CD4-positive, alpha-beta T cell (primary cell): ENCODE results near the gene ERCC6. TPM values are rescaled to one million over a fixed set of nuclear protein-coding genes. Genes with fewer than 3 reads are reported as not detected.

Experiments
- ATAC-seq: fragments of 200-7000 bp; cut with Tn5 transposase; one replicate; pipeline ENCODE4 v1.10.0; 2022; ENCODE audit warnings: mild to moderate bottlenecking; ENCODE audit not compliant: poor library complexity
- CTCF ChIA-PET: fragments of 350-600 bp; sonication (Branson Sonifier 250); formaldehyde crosslinking; loops from one replicate; lab custom pipeline; 2021; ENCODE audit warnings: antibody characterized with exemption, inconsistent platforms; lab: Charles Lee
- POLR2A ChIA-PET: fragments of 350-600 bp; sonication (Branson Sonifier 250); formaldehyde crosslinking; loops from one replicate; lab custom pipeline; 2021; ENCODE audit warnings: antibody characterized with exemption, inconsistent platforms; lab: Charles Lee
- DNase-seq, 14 experiments: peaks; one replicate each; pipeline ENCODE4 v3.0.0-alpha.2; 2013 to 2020; ENCODE audit warnings: mixed read lengths in 2 of 14
- H3K27ac ChIP-seq, 2 donors: one replicate each; pipeline versions ENCODE4 v1.5.1 to v1.7.0; 2013; ENCODE audit warnings: low read length in 2 of 2, low read depth in 1 of 2, mild to moderate bottlenecking in 1 of 2
- H3K27me3 ChIP-seq, 2 experiments: 1 replicate in 1 of 2; 2 replicates in 1 of 2; pipeline versions ENCODE4 v1.6.1 to v1.7.0; 2013; ENCODE audit warnings: low read length in 2 of 2, control low read depth in 1 of 2, mild to moderate bottlenecking in 1 of 2, moderate library complexity in 1 of 2; ENCODE audit not compliant: insufficient read depth in 2 of 2, control insufficient read depth in 1 of 2
- H3K36me3 ChIP-seq: one replicate; pipeline ENCODE4 v1.6.1; 2013; ENCODE audit warnings: low read length, control low read depth; ENCODE audit not compliant: insufficient read depth
- H3K4me1 ChIP-seq: one replicate; pipeline ENCODE4 v1.6.1; 2013; ENCODE audit warnings: low read length, control low read depth; ENCODE audit not compliant: insufficient read depth
- H3K4me3 ChIP-seq: one replicate; pipeline ENCODE4 v1.5.1; 2013; ENCODE audit warnings: mild to moderate bottlenecking, low read length, moderate library complexity
- H3K9me3 ChIP-seq, 2 experiments: 1 replicate in 1 of 2; 2 replicates in 1 of 2; pipeline versions ENCODE4 v1.6.1 to v1.7.0; 2013; ENCODE audit warnings: low read length in 2 of 2, mild to moderate bottlenecking in 2 of 2, control low read depth in 1 of 2, moderate library complexity in 1 of 2; ENCODE audit not compliant: control insufficient read depth in 1 of 2, insufficient read depth in 1 of 2
- H3K27ac Mint-ChIP-seq: one replicate; pipeline ENCODE4 v1.8.0; 2020; ENCODE audit warnings: mixed read lengths
- H3K27me3 Mint-ChIP-seq: one replicate; pipeline ENCODE4 v1.8.0; 2021; ENCODE audit warnings: mixed read lengths
- H3K36me3 Mint-ChIP-seq: one replicate; pipeline ENCODE4 v1.8.0; 2021; ENCODE audit warnings: low read depth, mixed read lengths
- H3K4me1 Mint-ChIP-seq: one replicate; pipeline ENCODE4 v1.8.0; 2021; ENCODE audit warnings: low read depth, mixed read lengths
- H3K4me3 Mint-ChIP-seq: one replicate; pipeline ENCODE4 v1.8.0; 2020; ENCODE audit warnings: mild to moderate bottlenecking, mixed read lengths
- H3K9me3 Mint-ChIP-seq: one replicate; pipeline ENCODE4 v1.8.0; 2020; ENCODE audit warnings: mixed read lengths
- intact Hi-C, 2 experiments: fragments of 100-400 bp; cut with DNase I in 1 of 2; cut with micrococcal nuclease in 1 of 2; formaldehyde crosslinking; loops; one replicate each; pipeline versions ENCODE4 v1.15.1 to v1.9.0; 2023 to 2025; cut with DNase I, micrococcal nuclease
- total RNA-seq, 174 experiments: library from RNA in 2 of 174; stranded (reverse) in 2 of 174; gene quantifications; one replicate each; pipeline ENCODE4 v1.2.3 and lab custom pipeline; 2021 to 2026
- TF ChIP-seq, protein P1 (sequence below): fragments of 200-600 bp; IDR thresholded peaks from one replicate; pipeline ENCODE4 v1.8.0; 2022; ENCODE audit warnings: antibody characterized with exemption, mild to moderate bottlenecking

The ERCC6 gene
- total RNA-seq, 2 experiments from 2014 or later, result 33.3 to 39.0 TPM

GRCh38 chr10:49569031-49569631 lies 30.2 kb upstream of the ERCC6 start:
- peaks cover 0 to 8% of the 10 kb centered on the region in 2 experiments for H3K27me3 ChIP-seq
- TF ChIP-seq, protein P1, sequence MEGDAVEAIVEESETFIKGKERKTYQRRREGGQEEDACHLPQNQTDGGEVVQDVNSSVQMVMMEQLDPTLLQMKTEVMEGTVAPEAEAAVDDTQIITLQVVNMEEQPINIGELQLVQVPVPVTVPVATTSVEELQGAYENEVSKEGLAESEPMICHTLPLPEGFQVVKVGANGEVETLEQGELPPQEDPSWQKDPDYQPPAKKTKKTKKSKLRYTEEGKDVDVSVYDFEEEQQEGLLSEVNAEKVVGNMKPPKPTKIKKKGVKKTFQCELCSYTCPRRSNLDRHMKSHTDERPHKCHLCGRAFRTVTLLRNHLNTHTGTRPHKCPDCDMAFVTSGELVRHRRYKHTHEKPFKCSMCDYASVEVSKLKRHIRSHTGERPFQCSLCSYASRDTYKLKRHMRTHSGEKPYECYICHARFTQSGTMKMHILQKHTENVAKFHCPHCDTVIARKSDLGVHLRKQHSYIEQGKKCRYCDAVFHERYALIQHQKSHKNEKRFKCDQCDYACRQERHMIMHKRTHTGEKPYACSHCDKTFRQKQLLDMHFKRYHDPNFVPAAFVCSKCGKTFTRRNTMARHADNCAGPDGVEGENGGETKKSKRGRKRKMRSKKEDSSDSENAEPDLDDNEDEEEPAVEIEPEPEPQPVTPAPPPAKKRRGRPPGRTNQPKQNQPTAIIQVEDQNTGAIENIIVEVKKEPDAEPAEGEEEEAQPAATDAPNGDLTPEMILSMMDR, result no peak
- CTCF ChIA-PET, result no interaction called here
- ATAC-seq, result no peak
- no peak overlapping the region for H3K4me3 Mint-ChIP-seq
- no peak overlapping the region for H3K27ac ChIP-seq
- no peaks in the 10 kb centered on the region for H3K9me3 Mint-ChIP-seq
- H3K36me3 Mint-ChIP-seq, result no peaks in the 10 kb centered on the region
- DNase-seq, result no peak
- intact Hi-C loops, result no loop called here
- no peaks in the 10 kb centered on the region for H3K4me1 Mint-ChIP-seq
- H3K36me3 ChIP-seq, result no peaks in the 10 kb centered on the region
- H3K4me3 ChIP-seq, result no peak overlapping the region
- H3K4me1 ChIP-seq, result no peaks in the 10 kb centered on the region
- POLR2A ChIA-PET, result no interaction called here
- no peak overlapping the region for H3K27ac Mint-ChIP-seq
- peaks cover 22% of the 10 kb centered on the region for H3K27me3 Mint-ChIP-seq
- no peaks in the 10 kb centered on the region for H3K9me3 ChIP-seq

- TF ChIP-seq, protein P1, result no peak
- H3K4me3 ChIP-seq, result no peak overlapping the region
- ChIA-PET CTCF (no interaction called here), POLR2A (no interaction called here)
- H3K36me3 ChIP-seq, result no peaks in the 10 kb centered on the region
- no peak overlapping the region for H3K27ac ChIP-seq
- H3K4me3 Mint-ChIP-seq, result no peak overlapping the region
- no peak overlapping the region for H3K27ac Mint-ChIP-seq
- ATAC-seq (no peak), DNase-seq (no peak)
- no peaks in the 10 kb centered on the region for H3K9me3 Mint-ChIP-seq
- intact Hi-C loops, result no loop called here
- H3K36me3 Mint-ChIP-seq, result no peaks in the 10 kb centered on the region
- no peaks in the 10 kb centered on the region for H3K9me3 ChIP-seq
- peaks cover 0 to 17% of the 10 kb centered on the region in 2 experiments for H3K27me3 ChIP-seq
- no peaks in the 10 kb centered on the region for H3K4me1 ChIP-seq
- peaks cover 29% of the 10 kb centered on the region for H3K27me3 Mint-ChIP-seq
- no peaks in the 10 kb centered on the region for H3K4me1 Mint-ChIP-seq
These were observed 29.3 kb upstream of the ERCC6 start for GRCh38 chr10:49568235-49568634.

DNA sequence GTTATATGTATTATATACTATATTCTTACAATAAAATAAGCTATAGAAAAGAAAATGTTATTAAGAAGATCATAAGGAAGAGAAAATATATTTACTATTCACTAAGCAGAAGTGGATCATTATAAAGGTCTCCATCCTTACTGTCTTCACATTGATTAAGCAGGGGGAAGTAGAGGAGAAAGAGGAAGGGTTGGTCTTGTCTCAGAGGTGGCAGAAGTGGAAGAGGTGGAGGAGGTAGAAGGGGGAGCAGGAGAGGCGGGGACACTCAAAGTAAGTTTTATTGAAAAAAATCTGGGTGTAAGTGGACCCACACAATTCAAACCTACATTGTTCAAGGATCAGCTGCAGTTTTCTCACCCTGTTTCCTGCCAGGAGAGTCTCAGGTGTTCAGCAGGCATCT lies 28.9 kb upstream of the ERCC6 start:
- H3K36me3 ChIP-seq, result no peaks in the 10 kb centered on the region
- DNase-seq, result no peak
- H3K27ac Mint-ChIP-seq, result no peak overlapping the region
- no peaks in the 10 kb centered on the region for H3K4me1 ChIP-seq
- no peaks in the 10 kb centered on the region for H3K9me3 ChIP-seq
- intact Hi-C loops, result no loop called here
- peaks cover 0 to 18% of the 10 kb centered on the region in 2 experiments for H3K27me3 ChIP-seq
- H3K9me3 Mint-ChIP-seq, result no peaks in the 10 kb centered on the region
- TF ChIP-seq, protein P1, result no peak
- POLR2A ChIA-PET, result no interaction called here
- no peaks in the 10 kb centered on the region for H3K36me3 Mint-ChIP-seq
- CTCF ChIA-PET, result no interaction called here
- ATAC-seq, result no peak
- H3K4me3 ChIP-seq, result no peak overlapping the region
- peaks cover 32% of the 10 kb centered on the region for H3K27me3 Mint-ChIP-seq
- H3K4me3 Mint-ChIP-seq, result no peak overlapping the region
- no peaks in the 10 kb centered on the region for H3K4me1 Mint-ChIP-seq
- H3K27ac ChIP-seq, result no peak overlapping the region
